ENCODE measurements around the gene HSD11B1. TPM values are rescaled to one million over a fixed set of nuclear protein-coding genes. Genes with fewer than 3 reads are reported as not detected.

HSD11B1 gene
- total RNA-seq, 2 experiments from 2014 or later: 0.33 TPM; not detected in 1

- ChIA-PET CTCF (no interaction called here), POLR2A (no interaction called here)
- no peaks in the 10 kb centered on the region for H3K9me3 Mint-ChIP-seq
- Histone ChIP-seq H3K27me3 (ENCODE audit: control insufficient read depth in 1 of 2, insufficient read depth in 2 of 2, low read length in 2 of 2) (peaks cover 0 to 7% of the 10 kb centered on the region in 2 experiments), H3K9me3 (ENCODE audit: control insufficient read depth in 1 of 2, insufficient read depth in 1 of 2, low read length in 2 of 2) (no peaks in the 10 kb centered on the region), H3K4me1 (ENCODE audit: insufficient read depth, low read length) (peaks cover 37% of the 10 kb centered on the region), H3K27ac (ENCODE audit: low read depth in 1 of 2, low read length in 2 of 2) (no peak overlapping the region), H3K36me3 (ENCODE audit: insufficient read depth, low read length) (no peaks in the 10 kb centered on the region), H3K4me3 (ENCODE audit: low read length) (no peak overlapping the region)
- no peak for DNase-seq
- peaks cover 35% of the 10 kb centered on the region for H3K4me1 Mint-ChIP-seq (ENCODE audit: low read depth)
- no peak for ATAC-seq (ENCODE audit: poor library complexity)
- no peak overlapping the region for H3K27ac Mint-ChIP-seq
- no peak overlapping the region for H3K4me3 Mint-ChIP-seq
- no peaks in the 10 kb centered on the region for H3K36me3 Mint-ChIP-seq (ENCODE audit: low read depth)
- intact Hi-C loops (cut with DNase I, micrococcal nuclease): no loop called here
- H3K27me3 Mint-ChIP-seq: peaks cover 17% of the 10 kb centered on the region
- TF ChIP-seq CTCF (IDR thresholded peaks at IDR 0.05): no peak
Measured at GRCh38 chr1:209670441-209671082, 34.1 kb upstream of the HSD11B1 start.

DNA sequence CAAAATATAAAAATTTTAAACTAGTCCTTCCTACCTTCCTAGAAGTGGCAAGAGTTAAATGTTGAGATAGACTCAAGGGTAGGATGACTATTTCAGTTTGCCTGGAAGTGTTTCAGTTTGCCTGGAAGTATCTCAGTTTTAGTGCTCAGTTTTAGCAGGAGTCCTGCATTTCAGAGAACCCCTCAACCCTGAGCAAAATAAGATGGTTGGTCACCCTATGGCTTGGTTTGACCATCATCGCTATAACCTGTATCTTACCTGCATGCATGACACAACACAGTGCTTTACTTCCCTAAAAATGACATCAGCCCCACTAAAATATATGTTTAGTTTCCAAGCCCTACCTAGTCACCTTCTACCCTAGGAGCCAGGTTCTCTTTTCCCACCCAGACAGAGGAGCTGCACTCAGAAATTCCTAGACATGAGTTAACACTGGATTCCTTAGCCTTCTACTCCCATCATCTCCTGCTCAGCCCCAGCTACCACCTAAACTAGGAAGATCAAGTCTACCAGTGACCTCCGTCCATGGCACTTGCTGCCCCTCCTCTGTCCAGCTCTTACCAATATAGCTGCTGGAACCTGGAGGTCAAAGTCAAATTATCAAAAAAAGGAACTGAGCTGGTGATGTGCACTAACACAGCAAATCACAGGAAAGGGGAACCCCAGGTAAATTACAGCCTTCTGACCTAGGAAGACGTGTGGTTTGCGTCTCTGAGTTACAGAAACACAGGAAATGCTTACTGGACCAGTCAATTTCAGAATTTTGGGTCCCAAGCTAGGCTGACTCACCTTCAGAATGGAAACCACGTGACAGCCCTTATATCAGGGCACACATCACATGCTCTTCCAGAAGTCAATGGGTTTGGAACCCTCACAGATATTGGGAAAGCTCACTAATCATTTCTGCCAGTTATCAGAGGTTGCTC is 31.7 kb upstream of the HSD11B1 start:
- peaks cover 0 to 15% of the 10 kb centered on the region in 2 experiments for H3K27me3 ChIP-seq (ENCODE audit: control insufficient read depth in 1 of 2, insufficient read depth in 2 of 2, low read length in 2 of 2)
- ChIA-PET CTCF (no interaction called here), POLR2A (interaction anchor here (1.0 to 1.5 kb wide), 3 partner anchors 13 to 77 kb away, joined by 3 to 5 read pairs (median 3); no protein-coding TSS in a partner anchor)
- ATAC-seq (ENCODE audit: poor library complexity) (peak; percentile 70), DNase-seq (peak in 4 of 14 experiments; percentile 23 to 84 (median 77))
- Mint-ChIP-seq H3K27ac (peak overlapping the region; percentile 69), H3K4me1 (ENCODE audit: low read depth) (peaks cover 44% of the 10 kb centered on the region), H3K27me3 (peaks cover 39% of the 10 kb centered on the region), H3K4me3 (peak overlapping the region; percentile 36), H3K36me3 (ENCODE audit: low read depth) (no peaks in the 10 kb centered on the region), H3K9me3 (no peaks in the 10 kb centered on the region)
- H3K36me3 ChIP-seq (ENCODE audit: insufficient read depth, low read length): no peaks in the 10 kb centered on the region
- H3K4me3 ChIP-seq (ENCODE audit: low read length): no peak overlapping the region
- H3K4me1 ChIP-seq (ENCODE audit: insufficient read depth, low read length): peaks cover 43% of the 10 kb centered on the region
- intact Hi-C loops (cut with DNase I, micrococcal nuclease): loop anchor here in 1 of 2 experiments (1.0 kb wide), 1 partner anchor 20 kb away; no protein-coding TSS in a partner anchor
- no peak for TF ChIP-seq CTCF (IDR thresholded peaks at IDR 0.05)
- H3K27ac ChIP-seq (ENCODE audit: low read depth in 1 of 2, low read length in 2 of 2): no peak overlapping the region
- no peaks in the 10 kb centered on the region for H3K9me3 ChIP-seq (ENCODE audit: control insufficient read depth in 1 of 2, insufficient read depth in 1 of 2, low read length in 2 of 2)

GRCh38 chr1:209673631-209674417 is 30.8 kb upstream of the HSD11B1 start:
- Histone ChIP-seq H3K27ac (ENCODE audit: low read depth in 1 of 2, low read length in 2 of 2) (no peak overlapping the region), H3K36me3 (ENCODE audit: insufficient read depth, low read length) (no peaks in the 10 kb centered on the region), H3K9me3 (ENCODE audit: control insufficient read depth in 1 of 2, insufficient read depth in 1 of 2, low read length in 2 of 2) (no peaks in the 10 kb centered on the region), H3K4me3 (ENCODE audit: low read length) (no peak overlapping the region), H3K4me1 (ENCODE audit: insufficient read depth, low read length) (peaks cover 43% of the 10 kb centered on the region), H3K27me3 (ENCODE audit: control insufficient read depth in 1 of 2, insufficient read depth in 2 of 2, low read length in 2 of 2) (peaks cover 0 to 15% of the 10 kb centered on the region in 2 experiments)
- peaks cover 44% of the 10 kb centered on the region for H3K4me1 Mint-ChIP-seq (ENCODE audit: low read depth)
- peak overlapping the region; percentile 1 for H3K27ac Mint-ChIP-seq
- peak overlapping the region; percentile 36 for H3K4me3 Mint-ChIP-seq
- no peaks in the 10 kb centered on the region for H3K36me3 Mint-ChIP-seq (ENCODE audit: low read depth)
- ATAC-seq (ENCODE audit: poor library complexity): no peak
- H3K9me3 Mint-ChIP-seq: no peaks in the 10 kb centered on the region
- peaks cover 45% of the 10 kb centered on the region for H3K27me3 Mint-ChIP-seq
- intact Hi-C loops (cut with DNase I, micrococcal nuclease): loop anchor here in 1 of 2 experiments (1.0 kb wide), 1 partner anchor 19 kb away; no protein-coding TSS in a partner anchor
- peak in 2 of 14 experiments; percentile 48 to 51 for DNase-seq
- POLR2A ChIA-PET: interaction anchor here (1.0 to 1.5 kb wide), 3 partner anchors 12 to 76 kb away, joined by 3 to 5 read pairs (median 3); no protein-coding TSS in a partner anchor
- CTCF ChIA-PET: interaction anchor here (0.7 kb wide), 1 partner anchor 100 kb away, joined by 3 read pairs; no protein-coding TSS in a partner anchor
- TF ChIP-seq CTCF (IDR thresholded peaks at IDR 0.05): no peak

Measured in CD4-positive, alpha-beta T cell (primary cell).